GM10847 (cell line): ENCODE measurements around the gene EVA1A.

ENCODE experiments used
- POLR2A ChIP-seq: IDR thresholded peaks from 2 replicates; pipeline ENCODE4 v1.6.1; 2011; ENCODE audit not compliant: insufficient read length; ENCODE audit errors: extremely low read depth

Gene EVA1A

DNA sequence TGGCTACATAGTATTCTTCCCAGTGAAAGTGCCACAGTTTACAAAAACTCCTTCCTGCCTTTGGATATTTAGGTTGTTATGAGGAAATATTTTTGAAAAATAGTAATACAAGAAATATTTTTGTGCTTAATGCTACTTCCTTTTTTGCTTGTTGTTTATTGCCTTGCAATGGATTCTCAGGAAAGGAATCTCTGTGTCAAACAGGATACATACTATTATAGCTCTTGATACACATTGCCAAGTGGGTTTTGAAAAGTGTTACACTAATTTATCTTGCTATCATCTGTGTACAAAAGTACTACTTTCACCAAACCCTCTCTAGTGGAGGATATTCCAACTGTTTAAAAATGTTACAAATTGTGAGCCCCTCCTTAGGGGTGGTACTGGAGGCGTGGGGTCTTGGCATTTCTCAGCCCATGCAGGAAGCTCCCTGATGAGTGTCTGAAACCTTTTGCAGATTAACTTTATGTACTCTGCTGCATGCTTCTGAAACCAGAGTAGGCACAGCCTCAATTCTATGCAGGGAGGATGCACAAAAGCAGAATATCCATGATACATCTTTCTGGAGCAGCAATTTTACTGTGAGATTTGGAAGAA lies 54.5 kb downstream of the EVA1A start:
- TF ChIP-seq POLR2A, result no peak

DNA sequence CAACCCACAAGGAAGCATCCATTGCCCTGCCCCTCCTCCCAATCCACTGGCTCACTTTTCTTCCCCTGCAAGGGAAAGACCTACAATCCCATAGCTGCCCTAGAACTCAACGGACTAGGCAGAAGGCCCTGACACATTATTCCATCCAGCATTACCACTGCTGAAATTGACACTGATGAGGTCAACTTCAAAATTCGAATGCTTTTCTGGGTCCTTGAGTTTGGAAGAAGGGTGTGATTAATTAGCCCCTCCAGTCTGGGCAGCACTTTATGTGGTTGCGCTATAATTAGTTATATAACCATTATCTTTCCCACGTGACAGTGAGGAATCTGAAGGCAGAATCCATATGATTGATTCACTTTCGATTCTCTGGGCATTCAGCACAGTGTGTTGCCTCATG lies 55.7 kb downstream of the EVA1A start:
- TF ChIP-seq POLR2A, result no peak

DNA sequence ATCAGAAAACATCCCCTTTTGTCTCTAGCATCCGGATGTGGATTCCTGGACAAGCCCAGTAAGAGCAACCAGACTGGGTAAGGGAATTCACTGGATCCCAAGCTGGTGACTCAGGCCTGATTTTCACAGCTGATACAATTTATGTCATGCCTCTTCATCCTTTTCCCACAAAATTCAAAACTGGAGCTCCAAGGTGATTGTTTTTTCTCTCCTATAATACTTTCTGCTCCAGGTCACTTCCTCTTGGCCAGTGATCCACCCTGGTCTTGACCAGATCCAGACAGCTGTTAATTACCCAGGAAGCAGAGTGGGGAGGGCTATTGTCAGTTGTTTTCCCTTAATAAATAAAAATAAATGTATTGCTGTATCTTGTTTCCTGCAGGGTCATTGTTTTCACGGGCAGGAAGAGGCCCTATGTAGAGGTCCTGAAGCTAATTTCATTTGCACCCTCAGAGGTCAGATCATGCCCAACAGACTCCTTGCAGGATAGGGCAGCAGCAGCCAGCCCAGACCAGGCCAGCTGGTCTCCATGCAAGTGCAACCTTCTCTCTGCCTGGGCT lies 57.6 kb downstream of the EVA1A start:
- no peak for TF ChIP-seq POLR2A

DNA sequence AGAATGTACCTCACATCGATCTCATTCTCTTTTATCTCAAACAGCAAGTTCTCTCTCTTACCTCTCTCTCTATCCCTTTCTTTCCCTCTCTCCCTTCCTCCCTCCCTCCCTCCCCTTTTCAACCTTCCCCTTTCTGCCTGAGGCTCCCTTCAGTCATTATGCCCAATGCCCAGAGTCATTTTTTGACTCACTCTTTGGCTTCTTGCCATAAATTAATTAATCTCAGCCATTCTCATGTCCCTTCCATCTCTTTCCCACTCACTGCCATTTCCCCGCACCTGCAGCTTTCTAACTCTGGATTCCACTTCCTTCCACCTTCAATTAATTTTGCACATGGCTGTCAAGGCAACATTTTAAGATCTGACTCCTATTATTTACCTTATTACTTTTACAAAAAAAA lies 60.1 kb downstream of the EVA1A start:
- TF ChIP-seq POLR2A, result no peak

DNA sequence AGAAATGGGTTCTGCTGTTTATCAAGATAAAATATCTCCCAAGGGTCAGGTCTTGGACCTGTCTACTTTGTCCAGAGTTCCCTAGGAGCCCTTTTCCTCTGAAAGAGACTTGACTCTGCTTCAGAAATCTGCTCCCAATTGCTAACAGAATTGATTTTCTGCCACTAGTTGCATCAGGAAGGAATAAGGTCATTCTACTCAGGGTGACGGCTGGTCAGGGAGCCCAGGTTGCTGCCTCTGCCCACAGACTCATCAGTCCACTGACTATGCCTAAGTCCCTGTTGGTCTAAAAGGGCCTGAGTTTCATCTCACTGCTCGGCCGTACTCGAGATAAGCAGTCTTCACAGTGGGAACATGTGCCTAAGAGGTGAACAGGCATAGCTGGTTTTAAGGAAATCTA lies 61.2 kb downstream of the EVA1A start:
- no peak for TF ChIP-seq POLR2A

DNA sequence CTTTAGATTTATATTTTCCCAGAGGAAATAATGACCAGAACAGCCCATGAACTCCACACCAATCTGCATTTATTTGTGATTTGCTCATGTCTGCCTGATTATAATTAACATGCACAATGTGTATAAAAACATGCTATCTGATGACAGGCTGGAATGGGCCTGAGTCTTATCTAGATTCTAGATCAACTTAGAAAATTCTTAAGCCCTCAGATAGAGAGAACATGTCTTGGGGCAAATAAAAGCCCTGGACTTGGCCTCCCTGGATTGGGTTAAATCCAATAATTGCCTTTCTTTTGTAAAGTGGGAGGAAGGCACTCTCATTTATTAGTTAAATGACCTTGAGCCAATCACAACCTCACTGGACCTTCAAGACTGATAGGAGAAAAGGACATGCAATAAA lies 61.8 kb downstream of the EVA1A start:
- no peak for TF ChIP-seq POLR2A

DNA sequence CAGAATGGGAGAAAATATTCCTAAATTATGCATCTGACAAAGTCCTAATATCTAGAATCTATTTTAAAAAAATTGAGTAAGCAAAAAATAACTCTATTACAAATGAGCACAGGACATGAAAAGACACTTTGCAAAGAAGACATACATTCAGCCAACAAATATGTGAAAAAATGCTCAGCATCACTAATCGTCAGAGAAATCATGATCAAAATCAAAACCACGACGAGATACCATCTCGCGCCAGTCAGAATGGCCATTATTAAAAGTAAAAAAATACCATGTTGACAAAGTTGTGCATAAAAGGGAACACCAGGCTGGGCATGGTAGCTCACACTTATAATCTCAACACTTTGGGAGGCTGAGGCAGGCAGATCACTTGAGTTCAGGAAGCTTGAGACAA lies 63.5 kb downstream of the EVA1A start:
- TF ChIP-seq POLR2A, result no peak

DNA sequence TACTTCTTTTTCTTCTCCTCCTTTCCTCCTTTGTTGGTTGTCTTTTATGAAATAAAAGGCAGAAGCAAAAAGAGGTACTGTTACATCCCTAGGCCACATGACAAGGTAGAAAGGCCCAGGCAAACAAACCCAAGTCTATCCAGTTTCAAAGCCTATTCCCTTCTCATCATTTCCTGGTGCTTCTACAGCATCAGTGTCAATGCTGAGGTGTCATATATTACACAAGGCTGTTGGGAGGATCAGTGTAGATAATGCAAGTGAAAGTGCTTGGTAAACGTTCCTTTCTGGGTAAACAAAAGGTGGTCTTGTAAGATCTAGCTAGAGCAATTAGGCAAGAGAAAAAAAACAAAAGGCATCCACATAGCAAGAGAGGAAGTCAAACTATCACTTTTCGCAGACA lies 64.9 kb downstream of the EVA1A start:
- TF ChIP-seq POLR2A, result no peak

DNA sequence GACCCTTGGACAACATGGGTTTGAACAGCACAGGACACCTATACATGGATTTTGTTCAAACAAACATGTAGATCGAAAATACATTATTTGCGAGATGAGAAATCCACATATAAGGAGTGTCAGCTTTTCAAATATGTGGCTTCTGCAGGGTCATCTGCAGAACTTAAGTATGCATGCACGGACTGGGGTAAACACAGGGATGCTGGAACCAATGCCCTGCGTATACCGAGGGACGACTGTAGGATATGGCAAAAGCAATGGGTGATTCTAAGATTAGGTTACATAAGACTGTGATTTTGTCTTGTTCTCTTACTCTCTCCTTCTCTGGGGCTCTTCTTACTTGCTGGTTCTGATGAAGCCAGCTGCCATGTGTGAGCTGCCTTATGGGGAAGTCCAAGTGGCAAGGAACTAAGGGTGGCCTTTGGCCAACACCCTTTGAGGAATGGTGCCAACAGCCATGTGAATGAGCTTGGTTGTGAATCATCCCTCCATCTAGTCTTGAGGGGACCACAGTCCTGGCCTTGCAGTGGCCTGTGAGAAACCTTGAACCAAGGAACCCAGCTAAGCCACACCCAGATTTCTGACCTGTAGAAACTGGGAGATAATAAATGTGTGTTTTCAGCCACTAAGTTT lies 66.5 kb downstream of the EVA1A start:
- TF ChIP-seq POLR2A, result no peak

DNA sequence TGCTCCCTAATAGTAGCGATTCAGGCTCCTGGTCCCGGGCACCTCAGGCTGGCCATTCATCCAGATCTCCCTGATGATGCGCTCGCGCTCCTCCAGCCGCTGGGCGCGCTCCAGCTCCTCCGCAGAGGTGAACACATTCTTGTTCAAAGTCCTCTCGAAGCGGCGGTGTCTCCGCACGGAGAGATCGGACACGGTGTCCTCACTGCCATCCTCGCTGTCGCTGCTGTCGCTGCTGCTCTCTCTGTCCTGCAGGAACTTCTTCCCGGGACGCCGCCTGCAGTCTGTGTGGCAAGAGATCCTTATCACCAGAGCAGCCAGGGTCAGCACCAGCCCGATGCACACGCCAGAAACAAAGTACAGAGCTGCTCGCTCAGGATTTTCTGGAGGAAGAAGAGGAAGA lies 67.5 kb downstream of the EVA1A start:
- TF ChIP-seq POLR2A, result no peak

DNA sequence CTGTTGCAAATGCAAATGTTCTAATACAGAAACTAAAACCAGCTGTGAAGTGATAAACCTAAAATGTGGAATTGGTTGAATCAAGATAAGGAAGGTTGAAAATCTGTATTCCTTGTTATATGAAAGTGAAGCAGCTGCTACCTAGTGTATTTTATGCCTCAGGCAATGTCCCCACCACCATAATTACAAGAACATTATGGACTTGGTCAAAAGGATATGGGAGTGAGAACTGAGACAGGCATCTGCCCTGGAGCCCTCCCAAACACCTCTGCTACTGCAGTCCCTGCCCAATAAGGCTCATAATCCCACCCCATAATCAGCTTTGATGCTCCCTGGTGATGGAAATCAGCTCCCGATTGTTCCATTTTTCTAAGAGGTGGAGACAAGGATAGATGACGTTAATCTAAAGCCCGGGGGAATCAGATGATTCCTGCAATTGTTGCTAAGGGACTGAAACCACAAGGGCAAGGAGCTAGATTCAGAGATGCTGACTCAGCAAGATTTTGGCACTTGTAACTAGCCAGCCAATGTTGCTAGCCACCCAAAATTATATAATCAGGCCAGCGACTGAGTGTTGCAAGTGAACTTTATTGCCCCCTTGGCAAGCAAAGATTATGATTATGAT lies 69.5 kb downstream of the EVA1A start:
- TF ChIP-seq POLR2A, result no peak

DNA sequence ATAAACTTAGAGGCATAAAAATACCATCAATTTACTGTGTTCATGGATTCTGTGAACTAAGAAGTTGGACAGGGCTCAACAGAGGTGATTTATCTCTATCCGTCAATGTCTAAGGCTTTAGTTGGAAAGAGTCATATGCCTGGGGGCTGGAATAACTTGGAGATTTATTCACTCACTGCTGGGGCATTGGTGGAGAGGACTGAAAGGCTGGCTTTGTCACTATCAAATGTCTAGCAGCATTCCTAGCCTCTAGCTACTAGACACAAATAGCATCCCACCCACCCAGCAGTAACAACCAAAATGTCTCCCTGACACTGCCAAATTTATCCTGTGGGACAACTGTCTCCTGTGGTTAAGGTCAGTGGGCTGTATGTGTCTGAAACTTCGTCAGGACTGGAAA lies 71.0 kb downstream of the EVA1A start:
- TF ChIP-seq POLR2A, result no peak

DNA sequence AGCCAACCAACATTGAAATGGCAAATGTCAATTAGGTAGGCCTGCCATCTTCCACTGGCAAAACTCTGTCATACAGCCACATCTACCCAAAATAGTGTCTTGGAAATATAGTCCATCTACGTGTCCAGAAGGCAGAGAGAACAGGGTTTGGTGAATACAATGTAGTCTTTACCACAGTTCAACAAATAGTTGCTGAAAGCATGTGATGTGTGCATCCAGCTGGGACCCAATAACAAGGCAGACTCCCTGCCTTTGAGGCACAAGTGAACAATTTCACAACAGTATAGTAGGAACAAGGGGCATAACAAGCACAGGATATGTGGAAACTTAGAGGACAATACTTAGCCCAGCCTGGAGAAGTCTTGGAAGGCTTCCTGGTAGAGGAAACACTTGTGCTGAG lies 72.6 kb downstream of the EVA1A start:
- TF ChIP-seq POLR2A, result no peak

DNA sequence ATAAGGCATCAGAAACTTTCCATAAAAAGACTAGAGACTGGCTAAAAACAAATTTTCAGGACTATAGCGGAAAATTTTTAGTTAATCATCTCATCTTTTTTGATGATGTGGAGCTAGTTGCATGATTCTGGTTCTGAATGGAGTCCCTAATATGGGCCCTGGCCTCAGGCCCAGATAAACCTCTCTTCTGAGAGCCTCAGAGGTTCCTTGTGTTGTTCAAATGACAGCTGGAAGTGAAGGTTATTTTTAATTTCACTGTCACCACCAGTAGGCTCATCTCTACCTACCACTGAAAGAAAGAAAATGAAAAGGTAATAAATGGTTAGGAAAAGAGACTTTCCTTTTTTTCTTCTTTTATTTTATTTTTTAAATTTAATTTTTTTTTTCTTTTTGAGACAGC lies 75.9 kb downstream of the EVA1A start:
- TF ChIP-seq POLR2A, result no peak

DNA sequence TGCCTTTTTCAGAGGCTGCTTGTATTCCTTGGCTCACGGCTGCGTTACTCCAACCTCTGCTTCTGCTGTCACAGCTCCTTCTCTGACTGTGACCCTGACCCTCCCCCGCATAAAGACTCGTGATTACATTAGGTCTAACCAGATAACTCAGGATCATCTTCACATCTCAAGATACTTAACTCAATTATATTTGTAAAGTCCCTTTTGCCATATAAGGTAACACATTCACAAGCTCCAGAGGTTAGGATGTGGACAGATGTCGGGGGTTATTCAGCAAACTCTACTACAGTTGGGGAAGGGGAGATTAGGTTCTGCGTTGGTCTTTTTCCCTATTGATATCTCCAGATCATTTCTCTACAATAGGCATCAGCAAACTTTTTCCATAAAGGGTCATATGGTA lies 76.9 kb downstream of the EVA1A start:
- no peak for TF ChIP-seq POLR2A

DNA sequence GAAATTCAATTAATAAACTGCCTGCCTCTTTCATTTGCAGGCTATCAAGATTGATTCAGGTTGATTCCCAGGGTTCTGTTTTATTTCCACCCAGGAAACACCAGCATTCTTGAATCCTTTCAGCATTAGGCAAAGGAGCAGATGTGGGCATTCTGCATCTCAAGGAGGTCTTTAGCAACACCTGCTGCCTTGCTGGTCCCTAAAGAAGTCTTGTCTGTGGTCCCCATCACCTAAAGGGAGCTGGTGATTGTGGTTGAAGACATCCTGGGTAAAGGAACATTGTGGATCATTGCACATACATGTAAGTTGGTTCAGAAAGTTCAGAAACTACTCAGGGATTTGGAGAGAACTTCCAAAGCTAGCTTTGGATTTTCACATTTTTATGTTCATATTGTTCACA lies 78.3 kb downstream of the EVA1A start:
- no peak for TF ChIP-seq POLR2A

DNA sequence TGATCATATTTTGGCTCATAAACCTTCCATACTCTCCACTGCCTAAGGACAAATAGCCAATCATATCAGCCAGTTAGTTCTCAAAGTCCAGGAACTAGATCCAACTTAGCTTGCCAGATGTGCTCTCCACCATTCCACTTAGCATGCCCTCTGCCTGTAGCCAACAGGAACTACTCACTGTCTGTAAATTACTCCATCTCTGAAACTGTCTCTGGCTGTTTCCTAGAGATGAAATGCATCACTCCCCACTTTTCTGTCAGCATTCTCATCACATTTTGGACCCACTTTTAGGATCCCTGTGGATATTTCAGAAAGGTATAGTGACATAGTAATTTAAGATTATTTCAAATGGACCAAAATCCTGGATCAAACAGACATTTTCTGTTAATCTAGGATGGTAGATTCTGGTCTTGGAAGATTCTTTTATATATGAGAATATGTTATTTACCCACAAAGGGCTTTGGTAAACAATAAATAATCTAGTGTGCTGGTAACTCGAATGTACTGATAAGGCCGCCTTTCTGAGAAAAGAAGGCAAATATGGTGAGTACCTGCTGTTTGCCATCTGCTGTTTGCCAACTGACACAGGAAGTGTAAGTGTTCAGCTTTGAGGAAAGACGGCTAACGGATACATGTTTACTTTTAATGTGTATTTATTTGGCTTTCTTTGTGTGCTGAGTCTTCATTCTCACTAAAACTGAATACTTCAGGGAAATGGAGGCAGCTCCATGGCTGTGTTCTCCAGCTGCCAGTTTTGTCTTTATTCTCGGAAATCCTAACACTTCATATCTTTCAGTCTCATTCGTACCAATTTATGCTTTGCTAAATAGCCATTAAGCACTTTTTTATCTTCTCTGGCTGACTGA lies 79.5 kb downstream of the EVA1A start:
- TF ChIP-seq POLR2A, result no peak
